GM12872 (cell line): Measurements from ENCODE around the gene FXR1.

Experiments
- CTCF ChIP-seq: IDR thresholded peaks from 3 replicates; pipeline ENCODE4 v1.5.1; 2011; ENCODE audit warnings: low read depth, mild to moderate bottlenecking, low read length, moderate library complexity; ENCODE audit not compliant: insufficient read depth

The FXR1 gene

GRCh38 chr3:180974286-180974685 lies 61.8 kb downstream of the FXR1 start:
- no peak for TF ChIP-seq CTCF

GRCh38 chr3:180977498-180977897 lies 65.0 kb downstream of the FXR1 start:
- no peak for TF ChIP-seq CTCF

- TF ChIP-seq CTCF: no peak
These were observed 67.5 kb downstream of the FXR1 start for GRCh38 chr3:180979961-180980360.

- TF ChIP-seq CTCF: no peak
These were observed 68.1 kb downstream of the FXR1 start for GRCh38 chr3:180980611-180981010.

- no peak for TF ChIP-seq CTCF
These were observed 69.4 kb downstream of the FXR1 start for GRCh38 chr3:180981912-180982311.

GRCh38 chr3:180983136-180983535 lies 70.7 kb downstream of the FXR1 start:
- no peak for TF ChIP-seq CTCF

- TF ChIP-seq CTCF: no peak
These were observed 74.9 kb downstream of the FXR1 start for GRCh38 chr3:180987344-180987743.
